HEK293 (cell line): ENCODE data around the gene SLA2.

ENCODE experiments used
- CTCF ChIP-seq: fragments of 450-650 bp; formaldehyde crosslinking; IDR thresholded peaks from 2 replicates; pipeline ENCODE4 v1.5.1; 2016; ENCODE audit warnings: missing biosample characterization, missing genetic modification characterization
- SP7 ChIP-seq: fragments of 450-650 bp; formaldehyde crosslinking; IDR thresholded peaks from 2 replicates; pipeline ENCODE4 v1.5.1; 2016; ENCODE audit warnings: missing biosample characterization, missing genetic modification characterization
- ZNF184 ChIP-seq: fragments of 450-650 bp; IDR thresholded peaks from 2 replicates; pipeline ENCODE4 v1.5.1; 2018; ENCODE audit warnings: missing biosample characterization, mild to moderate bottlenecking, missing genetic modification characterization

DNA sequence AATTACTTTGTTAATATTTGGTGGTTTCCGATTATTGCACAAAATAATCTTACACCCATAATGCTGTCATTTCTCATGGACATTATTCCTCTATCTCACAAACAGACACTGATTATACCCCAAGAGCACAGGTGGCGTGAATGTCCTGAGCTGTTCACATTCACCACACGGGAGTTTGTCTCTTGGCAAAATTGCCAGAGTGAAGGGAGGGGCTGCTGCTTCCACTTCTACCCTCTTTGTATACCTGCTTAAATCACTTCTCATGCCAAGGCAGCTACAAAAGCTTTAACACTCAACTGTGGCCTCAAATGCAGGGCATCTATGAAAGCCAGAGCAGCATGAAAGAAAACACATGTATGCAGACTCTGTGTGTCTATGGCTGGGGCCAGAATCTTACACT lies 41.9 kb upstream of the SLA2 start:
- TF ChIP-seq CTCF (tag by site-specific recombination) (no peak), ZNF184 (tag by site-specific recombination) (no peak), SP7 (no peak)
